ENCODE results near the gene ZNF695. TPM values are rescaled to one million over a fixed set of nuclear protein-coding genes. Genes with fewer than 3 reads are reported as not detected.

ZNF695 gene
- total RNA-seq = not detected
- long read RNA-seq = 0 reads

GRCh38 chr1:247007511-247008405 is at the start of gene ZNF695:
Gene ZNF695, minus strand, starts transcription at chr1:247008057. Its CDS starts 149 bp downstream, at chr1:247007908.
- Histone ChIP-seq H3K4me3 (peak within 1 kb of the TSS; percentile 81), H3K4me1 (peaks cover 9% of the 10 kb centered on the region), H3K27me3 (ENCODE audit: low read depth) (peaks cover 21% of the 10 kb centered on the region), H3K36me3 (no peaks in the 10 kb centered on the region), H3K9me3 (replicated peaks) (peaks cover 42% of the 10 kb centered on the region), H3K27ac (replicated peaks) (no peak within 1 kb of the TSS)
- intact Hi-C loops (cut with micrococcal nuclease) = no loop called here
- peak; percentile 86 for DNase-seq
- TF ChIP-seq CTCF (IDR thresholded peaks at IDR 0.05; ENCODE audit: borderline replicate concordance) = no peak

- Histone ChIP-seq H3K9me3 (replicated peaks) (peaks cover 93% of the 10 kb centered on the region), H3K4me1 (peaks cover 12% of the 10 kb centered on the region), H3K36me3 (no peaks in the 10 kb centered on the region), H3K4me3 (no peak overlapping the region), H3K27ac (replicated peaks) (no peak overlapping the region), H3K27me3 (ENCODE audit: low read depth) (no peaks in the 10 kb centered on the region)
- TF ChIP-seq CTCF (IDR thresholded peaks at IDR 0.05; ENCODE audit: borderline replicate concordance) = no peak
- no peak for DNase-seq
- intact Hi-C loops (cut with micrococcal nuclease) = no loop called here
These were observed 48.2 kb upstream of the ZNF695 start for GRCh38 chr1:247056071-247056470.

GRCh38 chr1:247054992-247055415 is 47.1 kb upstream of the ZNF695 start:
- Histone ChIP-seq H3K27me3 (ENCODE audit: low read depth) (no peaks in the 10 kb centered on the region), H3K4me3 (no peak overlapping the region), H3K9me3 (replicated peaks) (peaks cover 94% of the 10 kb centered on the region), H3K36me3 (no peaks in the 10 kb centered on the region), H3K27ac (replicated peaks) (no peak overlapping the region), H3K4me1 (peaks cover 12% of the 10 kb centered on the region)
- no peak for TF ChIP-seq CTCF (IDR thresholded peaks at IDR 0.05; ENCODE audit: borderline replicate concordance)
- intact Hi-C loops (cut with micrococcal nuclease) = no loop called here
- no peak for DNase-seq

GRCh38 chr1:247047702-247048101 is 39.8 kb upstream of the ZNF695 start:
- intact Hi-C loops (cut with micrococcal nuclease) = no loop called here
- no peak for DNase-seq
- Histone ChIP-seq H3K36me3 (no peaks in the 10 kb centered on the region), H3K27ac (replicated peaks) (no peak overlapping the region), H3K9me3 (replicated peaks) (peaks cover 83% of the 10 kb centered on the region), H3K27me3 (ENCODE audit: low read depth) (no peaks in the 10 kb centered on the region), H3K4me1 (no peaks in the 10 kb centered on the region), H3K4me3 (no peak overlapping the region)
- TF ChIP-seq CTCF (IDR thresholded peaks at IDR 0.05; ENCODE audit: borderline replicate concordance) = no peak

GRCh38 chr1:247047260-247047659 is 39.4 kb upstream of the ZNF695 start:
- TF ChIP-seq CTCF (IDR thresholded peaks at IDR 0.05; ENCODE audit: borderline replicate concordance) = no peak
- no peaks in the 10 kb centered on the region for H3K36me3 ChIP-seq
- intact Hi-C loops (cut with micrococcal nuclease) = no loop called here
- H3K4me3 ChIP-seq = no peak overlapping the region
- no peak overlapping the region for H3K27ac ChIP-seq (replicated peaks)
- H3K27me3 ChIP-seq (ENCODE audit: low read depth) = no peaks in the 10 kb centered on the region
- H3K4me1 ChIP-seq = no peaks in the 10 kb centered on the region
- peaks cover 85% of the 10 kb centered on the region for H3K9me3 ChIP-seq (replicated peaks)
- DNase-seq = no peak

All from left ventricle myocardium inferior (tissue), 1 donor.